Hepatocyte (in vitro differentiated cells): ENCODE results near the gene CD81.
A peak's percentile ranks its signal among the peaks of the same experiment; 100 is the strongest.

Experiments
- EZH2 ChIP-seq: fragments of 200-600 bp; sonication (generic); IDR thresholded peaks from 2 replicates; pipeline ENCODE4 v1.6.1; 2016; ENCODE audit warnings: antibody characterized with exemption, mild to moderate bottlenecking, borderline replicate concordance
- TF ChIP-seq, protein P1 (sequence below): fragments of 200-600 bp; sonication (generic); IDR thresholded peaks from 2 replicates; pipeline ENCODE4 v1.5.1; 2016; ENCODE audit warnings: antibody characterized with exemption, mild to moderate bottlenecking; ENCODE audit not compliant: poor library complexity

DNA sequence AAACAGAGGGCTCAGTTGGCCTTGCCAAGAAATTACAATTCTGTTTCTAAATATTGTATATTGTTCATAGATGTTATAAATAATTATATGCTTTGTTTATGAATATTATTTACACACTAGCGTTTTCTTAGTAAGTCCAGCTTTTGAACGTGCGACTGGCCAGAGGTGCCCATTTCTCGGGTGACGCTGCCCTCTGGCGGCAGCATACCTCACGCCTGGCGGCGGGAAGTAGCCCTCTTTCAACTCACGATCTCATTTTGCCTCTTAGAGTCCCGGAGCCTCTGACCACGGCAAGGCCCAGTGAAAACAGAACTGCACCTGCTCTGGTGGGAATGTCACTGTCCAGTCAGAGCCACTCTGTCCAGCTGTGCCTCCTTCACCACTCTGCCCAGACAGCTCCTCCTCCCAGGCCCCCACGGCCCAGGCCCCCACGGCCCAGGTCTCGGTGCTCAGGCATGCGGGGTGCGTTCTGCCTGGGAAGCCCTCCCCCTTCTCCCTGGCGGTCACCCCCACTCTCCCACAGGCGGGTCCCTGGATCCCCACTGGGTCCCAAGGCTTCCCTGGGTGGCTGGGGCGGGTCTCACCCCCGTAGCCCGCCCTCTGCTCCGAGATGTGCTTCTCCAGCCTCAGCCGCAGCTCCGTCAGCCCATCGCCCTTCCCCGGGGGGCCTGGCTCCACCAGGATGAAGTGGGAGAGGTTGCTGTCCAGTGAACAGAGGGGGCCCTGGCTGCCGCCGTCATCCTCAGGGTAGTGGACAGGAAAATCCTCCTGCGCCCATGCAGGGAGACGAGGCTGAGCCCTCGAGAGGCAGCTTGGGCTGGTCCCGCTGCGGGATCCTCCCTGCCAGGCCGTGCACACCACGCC, 42.8 kb downstream of the CD81 start:
- TF ChIP-seq, protein P1, sequence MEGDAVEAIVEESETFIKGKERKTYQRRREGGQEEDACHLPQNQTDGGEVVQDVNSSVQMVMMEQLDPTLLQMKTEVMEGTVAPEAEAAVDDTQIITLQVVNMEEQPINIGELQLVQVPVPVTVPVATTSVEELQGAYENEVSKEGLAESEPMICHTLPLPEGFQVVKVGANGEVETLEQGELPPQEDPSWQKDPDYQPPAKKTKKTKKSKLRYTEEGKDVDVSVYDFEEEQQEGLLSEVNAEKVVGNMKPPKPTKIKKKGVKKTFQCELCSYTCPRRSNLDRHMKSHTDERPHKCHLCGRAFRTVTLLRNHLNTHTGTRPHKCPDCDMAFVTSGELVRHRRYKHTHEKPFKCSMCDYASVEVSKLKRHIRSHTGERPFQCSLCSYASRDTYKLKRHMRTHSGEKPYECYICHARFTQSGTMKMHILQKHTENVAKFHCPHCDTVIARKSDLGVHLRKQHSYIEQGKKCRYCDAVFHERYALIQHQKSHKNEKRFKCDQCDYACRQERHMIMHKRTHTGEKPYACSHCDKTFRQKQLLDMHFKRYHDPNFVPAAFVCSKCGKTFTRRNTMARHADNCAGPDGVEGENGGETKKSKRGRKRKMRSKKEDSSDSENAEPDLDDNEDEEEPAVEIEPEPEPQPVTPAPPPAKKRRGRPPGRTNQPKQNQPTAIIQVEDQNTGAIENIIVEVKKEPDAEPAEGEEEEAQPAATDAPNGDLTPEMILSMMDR = peak; percentile 83
- TF ChIP-seq EZH2 = no peak
